ENCODE measurements around the gene ANTKMT.

DNA sequence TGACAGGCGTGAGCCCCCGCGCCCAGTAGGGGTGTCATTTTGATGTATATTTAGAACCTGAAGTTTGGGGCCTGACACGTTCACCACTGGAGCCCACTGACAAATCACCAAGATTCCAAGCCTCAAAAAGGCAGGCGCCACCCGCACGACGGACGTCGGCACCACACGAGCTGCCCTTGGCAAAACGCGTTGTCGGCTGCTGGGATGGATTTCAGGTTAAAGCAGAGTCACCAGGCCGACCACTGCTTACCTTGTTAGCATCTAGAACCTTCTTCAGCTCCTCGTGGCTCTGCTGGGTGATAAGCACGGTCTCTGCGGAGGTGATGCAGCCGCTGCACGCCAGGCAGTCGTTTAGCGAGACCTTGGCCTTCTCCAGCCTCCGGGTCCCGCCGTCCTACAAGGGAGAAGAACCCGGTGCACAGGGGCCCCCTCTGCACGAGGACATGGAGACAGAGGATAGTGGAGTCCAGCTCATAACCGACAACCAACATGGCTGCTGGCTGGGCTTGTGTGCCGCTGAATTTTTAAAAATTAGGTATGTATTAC is 16.1 kb downstream of the ANTKMT start:
- TF ChIP-seq CTCF (conservative IDR thresholded peaks at IDR 0.05; ENCODE audit: low read depth, low read length) (no peak), MAFK (IDR thresholded peaks at IDR 0.05; ENCODE audit: low read depth, low read length) (no peak), SMC3 (IDR thresholded peaks at IDR 0.05; ENCODE audit: low read depth, low read length) (no peak), NFE2L2 (IDR thresholded peaks at IDR 0.05; ENCODE audit: low read depth, low read length) (no peak)
- TF ChIP-seq, protein P1, sequence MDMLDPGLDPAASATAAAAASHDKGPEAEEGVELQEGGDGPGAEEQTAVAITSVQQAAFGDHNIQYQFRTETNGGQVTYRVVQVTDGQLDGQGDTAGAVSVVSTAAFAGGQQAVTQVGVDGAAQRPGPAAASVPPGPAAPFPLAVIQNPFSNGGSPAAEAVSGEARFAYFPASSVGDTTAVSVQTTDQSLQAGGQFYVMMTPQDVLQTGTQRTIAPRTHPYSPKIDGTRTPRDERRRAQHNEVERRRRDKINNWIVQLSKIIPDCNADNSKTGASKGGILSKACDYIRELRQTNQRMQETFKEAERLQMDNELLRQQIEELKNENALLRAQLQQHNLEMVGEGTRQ (IDR thresholded peaks at IDR 0.05; ENCODE audit: low read depth, low read length), result no peak

Measured in IMR-90 (cell line).